ENCODE results near the gene ZNF488.

GRCh38 chr10:47346581-47347302 lies 37.4 kb downstream of the ZNF488 start:
- TF ChIP-seq, protein P1, sequence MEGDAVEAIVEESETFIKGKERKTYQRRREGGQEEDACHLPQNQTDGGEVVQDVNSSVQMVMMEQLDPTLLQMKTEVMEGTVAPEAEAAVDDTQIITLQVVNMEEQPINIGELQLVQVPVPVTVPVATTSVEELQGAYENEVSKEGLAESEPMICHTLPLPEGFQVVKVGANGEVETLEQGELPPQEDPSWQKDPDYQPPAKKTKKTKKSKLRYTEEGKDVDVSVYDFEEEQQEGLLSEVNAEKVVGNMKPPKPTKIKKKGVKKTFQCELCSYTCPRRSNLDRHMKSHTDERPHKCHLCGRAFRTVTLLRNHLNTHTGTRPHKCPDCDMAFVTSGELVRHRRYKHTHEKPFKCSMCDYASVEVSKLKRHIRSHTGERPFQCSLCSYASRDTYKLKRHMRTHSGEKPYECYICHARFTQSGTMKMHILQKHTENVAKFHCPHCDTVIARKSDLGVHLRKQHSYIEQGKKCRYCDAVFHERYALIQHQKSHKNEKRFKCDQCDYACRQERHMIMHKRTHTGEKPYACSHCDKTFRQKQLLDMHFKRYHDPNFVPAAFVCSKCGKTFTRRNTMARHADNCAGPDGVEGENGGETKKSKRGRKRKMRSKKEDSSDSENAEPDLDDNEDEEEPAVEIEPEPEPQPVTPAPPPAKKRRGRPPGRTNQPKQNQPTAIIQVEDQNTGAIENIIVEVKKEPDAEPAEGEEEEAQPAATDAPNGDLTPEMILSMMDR (conservative IDR thresholded peaks at IDR 0.05 in 1 of 2, IDR thresholded peaks at IDR 0.05 in 1 of 2; ENCODE audit: extremely low read depth in 1 of 2, insufficient read depth in 1 of 2, low read depth in 1 of 2, low read length in 2 of 2) = no peak
- no peak for TF ChIP-seq EZH2 (IDR thresholded peaks at IDR 0.05; ENCODE audit: borderline replicate concordance, low read length)

Data from mammary epithelial cell (primary cell).